GM19372 (cell line): ENCODE data around the gene ZNF212.

Source experiments
- ATAC-seq: cut with Tn5 transposase; IDR thresholded peaks from one replicate; pipeline ENCODE4 v1.9.1; 2021; ENCODE audit warnings: mild to moderate bottlenecking, low read depth, moderate library complexity; ENCODE audit not compliant: unreplicated experiment

Gene ZNF212

GRCh38 chr7:149283321-149283720 is 43.9 kb downstream of the ZNF212 start:
- ATAC-seq, result no peak

- no peak for ATAC-seq
Measured at GRCh38 chr7:149284343-149284742, 44.9 kb downstream of the ZNF212 start.

- peak; percentile 95 for ATAC-seq
Measured at GRCh38 chr7:149284850-149285585, 45.6 kb downstream of the ZNF212 start.

- no peak for ATAC-seq
Measured at GRCh38 chr7:149285603-149286002, 46.2 kb downstream of the ZNF212 start.

- ATAC-seq, result no peak
Measured at GRCh38 chr7:149286811-149287400, 47.5 kb downstream of the ZNF212 start.

- no peak for ATAC-seq
Measured at GRCh38 chr7:149287622-149288021, 48.2 kb downstream of the ZNF212 start.

- no peak for ATAC-seq
Measured at GRCh38 chr7:149289262-149289661, 49.8 kb downstream of the ZNF212 start.

GRCh38 chr7:149289856-149290255 is 50.4 kb downstream of the ZNF212 start:
- no peak for ATAC-seq

- no peak for ATAC-seq
Measured at GRCh38 chr7:149291036-149291780, 51.8 kb downstream of the ZNF212 start.

- no peak for ATAC-seq
Measured at GRCh38 chr7:149291781-149292461, 52.5 kb downstream of the ZNF212 start.

GRCh38 chr7:149292462-149292823 is 53.0 kb downstream of the ZNF212 start:
- no peak for ATAC-seq

- no peak for ATAC-seq
Measured at GRCh38 chr7:149293338-149293737, 53.9 kb downstream of the ZNF212 start.

- no peak for ATAC-seq
Measured at GRCh38 chr7:149293946-149294633, 54.6 kb downstream of the ZNF212 start.

- ATAC-seq, result no peak
Measured at GRCh38 chr7:149294634-149295480, 55.4 kb downstream of the ZNF212 start.

GRCh38 chr7:149295481-149295850 is 56.0 kb downstream of the ZNF212 start:
- no peak for ATAC-seq

GRCh38 chr7:149296368-149296767 is 56.9 kb downstream of the ZNF212 start:
- no peak for ATAC-seq

GRCh38 chr7:149297034-149297755 is 57.7 kb downstream of the ZNF212 start:
- ATAC-seq, result no peak

GRCh38 chr7:149300620-149301285 is 61.3 kb downstream of the ZNF212 start:
- ATAC-seq, result no peak
